ENCODE results near the gene MAMDC2. TPM values are rescaled to one million over a fixed set of nuclear protein-coding genes. Genes with fewer than 3 reads are reported as not detected.

Gene MAMDC2
- total RNA-seq, 1 experiment from 2014 or later = not detected

GRCh38 chr9:70135176-70135575, 91.5 kb downstream of the MAMDC2 start:
- CTCF ChIA-PET = interaction anchor here (0.6 to 0.7 kb wide), 3 partner anchors 22 to 757 kb away, joined by 3 read pairs; no protein-coding TSS in a partner anchor
- intact Hi-C loops (cut with micrococcal nuclease) = no loop called here

GRCh38 chr9:70136632-70137031, 93.0 kb downstream of the MAMDC2 start:
- H3K4me3 Mint-ChIP-seq (ENCODE audit: unreplicated experiment) = no peak overlapping the region

More at GRCh38 chr9:70135176-70135575, 91.5 kb downstream of the MAMDC2 start:
- TF ChIP-seq CTCF (IDR thresholded peaks at IDR 0.05; ENCODE audit: unreplicated experiment) = no peak
- Mint-ChIP-seq H3K27me3 (ENCODE audit: insufficient read depth, unreplicated experiment) (no peaks in the 10 kb centered on the region), H3K4me3 (ENCODE audit: unreplicated experiment) (no peak overlapping the region), H3K4me1 (ENCODE audit: insufficient read depth, unreplicated experiment) (peaks cover 15% of the 10 kb centered on the region), H3K27ac (ENCODE audit: low read depth, unreplicated experiment) (no peak overlapping the region), H3K36me3 (ENCODE audit: insufficient read depth, unreplicated experiment) (no peaks in the 10 kb centered on the region), H3K9me3 (ENCODE audit: unreplicated experiment) (no peaks in the 10 kb centered on the region)
- no TSS peak for BruUV-seq (replicated peaks)
- POLR2A ChIA-PET = interaction anchor here (0.9 kb wide), 1 partner anchor 9 kb away, joined by 3 read pairs; no protein-coding TSS in a partner anchor
- DNase-seq (ENCODE audit: unreplicated experiment) = no peak

GRCh38 chr9:70137577-70137976, 93.9 kb downstream of the MAMDC2 start:
- no TSS peak for BruUV-seq (replicated peaks)
- ChIA-PET CTCF (no interaction called here), POLR2A (interaction anchor here (0.6 to 1.0 kb wide), 2 partner anchors 162 to 613 kb away, joined by 3 to 4 read pairs; no protein-coding TSS in a partner anchor)
- no peaks in the 10 kb centered on the region for H3K27me3 Mint-ChIP-seq (ENCODE audit: insufficient read depth, unreplicated experiment)
- no peak overlapping the region for H3K4me3 Mint-ChIP-seq (ENCODE audit: unreplicated experiment)
- H3K4me1 Mint-ChIP-seq (ENCODE audit: insufficient read depth, unreplicated experiment) = peaks cover 27% of the 10 kb centered on the region
- H3K9me3 Mint-ChIP-seq (ENCODE audit: unreplicated experiment) = no peaks in the 10 kb centered on the region
- no peak for DNase-seq (ENCODE audit: unreplicated experiment)
- intact Hi-C loops (cut with micrococcal nuclease) = no loop called here
- no peak overlapping the region for H3K27ac Mint-ChIP-seq (ENCODE audit: low read depth, unreplicated experiment)
- H3K36me3 Mint-ChIP-seq (ENCODE audit: insufficient read depth, unreplicated experiment) = no peaks in the 10 kb centered on the region
- no peak for TF ChIP-seq CTCF (IDR thresholded peaks at IDR 0.05; ENCODE audit: unreplicated experiment)

More at GRCh38 chr9:70136632-70137031, 93.0 kb downstream of the MAMDC2 start:
- no TSS peak for BruUV-seq (replicated peaks)
- Mint-ChIP-seq H3K27me3 (ENCODE audit: insufficient read depth, unreplicated experiment) (no peaks in the 10 kb centered on the region), H3K36me3 (ENCODE audit: insufficient read depth, unreplicated experiment) (no peaks in the 10 kb centered on the region), H3K27ac (ENCODE audit: low read depth, unreplicated experiment) (no peak overlapping the region), H3K9me3 (ENCODE audit: unreplicated experiment) (no peaks in the 10 kb centered on the region), H3K4me1 (ENCODE audit: insufficient read depth, unreplicated experiment) (peaks cover 20% of the 10 kb centered on the region)
- POLR2A ChIA-PET = interaction anchor here (1.0 kb wide), 1 partner anchor 161 kb away, joined by 3 read pairs; no protein-coding TSS in a partner anchor
- CTCF ChIA-PET = interaction anchor here (0.6 to 1.4 kb wide), 3 partner anchors 24 to 803 kb away, joined by 4 read pairs; no protein-coding TSS in a partner anchor
- no peak for TF ChIP-seq CTCF (IDR thresholded peaks at IDR 0.05; ENCODE audit: unreplicated experiment)
- intact Hi-C loops (cut with micrococcal nuclease) = no loop called here
- DNase-seq (ENCODE audit: unreplicated experiment) = peak; percentile 38

GRCh38 chr9:70142101-70142500, 98.5 kb downstream of the MAMDC2 start:
- Mint-ChIP-seq H3K36me3 (ENCODE audit: insufficient read depth, unreplicated experiment) (no peaks in the 10 kb centered on the region), H3K4me3 (ENCODE audit: unreplicated experiment) (no peak overlapping the region), H3K27ac (ENCODE audit: low read depth, unreplicated experiment) (peak overlapping the region; percentile 43), H3K9me3 (ENCODE audit: unreplicated experiment) (no peaks in the 10 kb centered on the region), H3K4me1 (ENCODE audit: insufficient read depth, unreplicated experiment) (peaks cover 14% of the 10 kb centered on the region), H3K27me3 (ENCODE audit: insufficient read depth, unreplicated experiment) (no peaks in the 10 kb centered on the region)
- BruUV-seq (replicated peaks) = no TSS peak
- POLR2A ChIA-PET = interaction anchor here (0.6 kb wide), 1 partner anchor 20 kb away, joined by 3 read pairs; no protein-coding TSS in a partner anchor
- no peak for TF ChIP-seq CTCF (IDR thresholded peaks at IDR 0.05; ENCODE audit: unreplicated experiment)
- intact Hi-C loops (cut with micrococcal nuclease) = no loop called here
- CTCF ChIA-PET = interaction anchor here (0.6 kb wide), 1 partner anchor 460 kb away, joined by 3 read pairs; no protein-coding TSS in a partner anchor
- DNase-seq (ENCODE audit: unreplicated experiment) = no peak

Measured in MCF 10A (cell line).